ENCODE measurements around the gene CCR5AS.
"Not testable (repeated sequence)": the region's sequence is repeated elsewhere in the genome, so short reads cannot be mapped to it uniquely, and the experiment has no call there.

The CCR5AS gene

DNA sequence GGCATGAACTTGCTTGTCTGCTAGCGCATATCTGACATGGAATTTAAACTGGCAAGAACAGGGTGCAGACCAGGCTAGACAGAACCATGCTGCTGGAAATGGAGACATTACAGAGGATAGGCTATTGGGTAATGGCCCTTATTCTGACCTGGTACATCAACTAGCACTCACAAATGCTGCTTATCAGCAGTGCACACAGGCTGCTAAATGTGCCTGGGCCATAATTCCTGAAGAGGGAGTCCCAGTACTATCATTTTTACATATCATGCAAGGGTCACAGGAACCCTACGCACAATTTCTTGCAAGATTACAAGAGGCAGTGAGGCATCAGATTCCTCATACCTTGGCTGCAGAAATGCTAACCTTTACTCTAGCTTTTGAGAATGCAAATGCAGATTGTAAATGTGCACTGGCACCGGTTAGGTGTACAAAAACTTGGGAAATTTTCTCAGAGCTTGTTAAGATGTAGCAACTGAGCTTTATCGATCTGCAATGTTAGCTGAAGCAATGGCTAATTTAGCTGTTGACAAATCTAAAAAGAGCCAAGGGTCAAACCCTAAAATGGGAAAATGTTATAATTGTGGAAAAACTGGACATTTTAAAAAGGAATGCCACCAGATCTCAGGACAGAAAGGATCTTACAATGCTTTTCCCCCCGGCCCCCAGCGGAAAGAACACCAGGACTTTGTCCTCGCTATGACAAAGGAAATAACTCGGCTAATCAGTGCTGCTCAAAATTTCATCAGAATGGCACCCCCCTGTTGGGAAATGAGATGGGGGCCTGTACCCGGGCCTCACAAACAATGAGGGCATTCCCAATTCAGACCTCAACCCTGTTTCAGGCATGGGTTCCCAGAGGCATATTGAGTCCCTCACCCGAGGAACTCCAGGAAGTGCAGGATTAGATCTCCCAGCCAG lies 21.3 kb upstream of the CCR5AS start:
- DNase-seq: no peak

DNA sequence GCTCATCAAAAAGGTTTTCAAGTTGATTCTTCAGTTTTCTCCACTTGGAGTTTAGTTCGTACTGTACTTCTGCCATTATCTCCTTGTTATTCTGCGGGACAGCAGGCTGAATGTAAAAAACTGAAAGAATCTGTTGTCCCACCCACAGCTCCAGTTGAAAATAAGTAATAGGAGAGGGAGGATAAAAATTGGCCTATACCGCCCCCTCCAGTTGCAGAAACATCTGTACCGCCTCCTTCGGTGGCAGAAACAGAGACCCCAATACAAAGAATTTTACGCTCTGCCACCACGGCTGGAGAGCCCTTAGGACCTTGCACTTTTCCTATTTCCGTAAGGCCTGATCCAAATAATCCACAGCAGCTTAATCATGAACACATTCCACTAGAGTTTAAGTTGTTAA lies 20.5 kb upstream of the CCR5AS start:
- not testable (repeated sequence) for DNase-seq

DNA sequence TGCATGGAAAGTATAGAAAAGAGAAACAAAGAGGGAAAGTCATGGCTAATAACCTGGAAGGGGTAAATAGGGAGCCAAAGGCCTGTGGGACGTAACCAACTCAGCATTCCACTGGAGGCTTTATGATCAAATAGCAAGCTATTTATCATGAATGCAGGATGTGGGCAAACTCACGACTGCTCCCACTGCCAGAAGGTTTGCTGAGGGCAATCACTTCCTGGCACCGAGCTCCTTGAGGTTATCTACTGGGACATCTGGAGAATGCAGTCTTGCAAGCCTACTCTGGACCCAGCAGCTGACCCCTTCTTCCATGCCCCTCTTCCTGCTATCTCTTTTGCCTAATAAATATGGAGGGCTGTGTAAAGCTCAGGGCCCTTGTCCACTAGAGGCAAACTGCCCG lies 19.6 kb upstream of the CCR5AS start:
- not testable (repeated sequence) for DNase-seq

DNA sequence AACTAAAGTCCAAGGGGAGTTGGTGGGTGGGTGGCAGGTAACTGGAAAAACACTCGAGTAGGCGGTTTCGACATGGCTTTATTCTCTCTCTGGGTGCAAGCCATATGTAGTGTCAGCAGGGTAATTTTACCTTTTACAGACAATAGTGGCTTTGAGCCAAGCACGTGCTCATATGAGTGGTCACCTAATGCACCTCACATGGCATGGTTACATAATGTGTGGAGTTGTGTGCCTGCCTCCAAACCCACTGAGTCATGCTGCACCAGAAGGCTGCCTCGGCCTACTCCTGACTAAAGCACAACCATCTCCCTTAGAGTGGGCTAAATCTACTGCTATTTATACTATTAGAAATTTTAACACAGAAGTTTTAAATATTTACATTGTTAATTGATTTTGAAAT lies 16.7 kb upstream of the CCR5AS start:
- no peak for DNase-seq

DNA sequence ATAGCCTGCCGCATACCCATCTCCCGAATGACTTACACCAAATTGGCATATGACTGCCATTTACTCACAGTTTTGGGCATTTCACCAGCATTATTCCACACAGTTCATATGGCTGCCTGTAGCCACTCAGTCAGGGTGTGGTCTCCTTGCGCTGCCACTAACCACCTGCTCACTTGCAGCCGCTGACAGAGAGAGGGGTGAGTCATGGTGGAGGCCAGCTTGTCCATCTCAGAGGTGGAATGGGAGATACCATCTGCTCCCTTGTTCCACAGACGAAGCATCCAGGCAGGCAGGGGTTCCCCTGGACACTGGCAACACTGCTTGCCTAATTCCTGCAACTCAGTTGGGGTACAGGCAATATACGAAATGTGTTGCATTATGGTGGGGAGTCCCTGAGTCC lies 15.8 kb upstream of the CCR5AS start:
- no peak for DNase-seq

DNA sequence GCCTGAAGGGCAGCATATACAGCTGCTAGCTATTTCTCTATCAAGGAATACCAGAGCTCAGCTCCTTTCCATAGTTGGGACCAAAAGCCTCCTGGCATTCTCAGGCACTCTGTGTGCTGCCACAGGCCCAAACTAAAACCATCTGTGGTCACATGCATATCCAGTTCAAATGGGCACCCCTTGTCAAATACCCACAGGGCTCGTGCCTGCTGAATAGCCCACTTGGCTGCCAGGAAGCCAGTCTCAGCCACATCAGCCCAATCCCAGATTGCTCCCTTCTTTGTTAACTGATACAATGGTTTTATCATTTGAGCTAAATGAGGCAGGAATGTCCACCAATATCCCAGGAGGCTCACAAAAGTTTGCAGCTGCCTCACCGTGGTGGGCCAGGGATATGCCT lies 14.1 kb upstream of the CCR5AS start:
- no peak for DNase-seq

DNA sequence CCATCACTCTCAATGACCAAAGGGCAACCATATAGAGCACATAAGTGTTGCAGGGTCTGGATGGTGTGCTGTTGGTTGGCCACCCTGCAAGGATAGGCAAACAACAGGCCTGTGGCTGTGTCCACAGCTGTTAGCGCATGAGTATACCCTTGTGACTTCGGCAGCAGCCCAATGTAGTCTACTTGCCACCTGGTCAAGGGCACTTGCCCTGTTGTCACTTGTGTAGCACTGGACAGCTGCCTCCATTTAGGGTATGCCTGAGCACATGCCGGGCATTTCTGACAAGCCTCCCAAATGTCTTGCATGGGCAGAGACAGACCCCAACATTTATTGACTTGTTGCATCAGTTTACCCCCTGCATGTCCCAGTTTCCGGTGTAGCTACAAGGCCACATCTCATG lies 12.9 kb upstream of the CCR5AS start:
- no peak for DNase-seq

DNA sequence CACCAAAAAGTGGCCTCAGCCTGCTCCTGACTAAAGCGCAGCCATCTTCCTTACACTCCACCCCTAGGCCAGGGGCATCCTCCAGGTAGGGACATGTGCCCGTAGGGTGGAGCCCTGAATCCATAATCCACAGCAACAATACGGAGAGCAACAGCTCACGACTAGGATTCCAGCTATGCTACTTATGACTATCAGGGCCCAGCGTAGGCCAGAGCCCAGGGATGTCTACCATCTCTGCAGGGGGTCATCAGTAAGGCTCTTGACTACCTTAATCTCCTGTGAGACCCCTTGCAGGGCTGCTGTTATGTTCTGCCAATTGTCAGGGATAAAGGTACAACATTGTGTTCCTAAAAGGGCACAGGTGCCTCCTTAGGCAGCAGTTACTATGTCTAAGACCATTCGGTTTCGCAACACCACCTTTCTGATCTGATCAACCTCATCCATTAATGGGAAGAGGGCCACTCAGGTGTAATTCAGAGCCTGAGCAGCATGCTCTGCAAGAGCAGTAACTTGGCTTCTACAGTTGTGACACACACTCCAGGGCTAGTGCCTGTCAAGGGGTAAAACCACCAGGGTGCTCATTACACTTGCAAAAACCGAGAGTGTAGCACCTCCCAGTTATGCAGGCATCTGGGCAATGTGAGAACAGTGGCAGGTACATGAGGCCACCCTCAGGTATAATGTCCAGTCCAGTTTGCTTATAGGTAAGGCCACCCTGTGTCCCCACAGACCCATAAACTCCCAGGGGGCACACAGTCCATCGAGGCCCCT lies 11.2 kb upstream of the CCR5AS start:
- DNase-seq: no peak

DNA sequence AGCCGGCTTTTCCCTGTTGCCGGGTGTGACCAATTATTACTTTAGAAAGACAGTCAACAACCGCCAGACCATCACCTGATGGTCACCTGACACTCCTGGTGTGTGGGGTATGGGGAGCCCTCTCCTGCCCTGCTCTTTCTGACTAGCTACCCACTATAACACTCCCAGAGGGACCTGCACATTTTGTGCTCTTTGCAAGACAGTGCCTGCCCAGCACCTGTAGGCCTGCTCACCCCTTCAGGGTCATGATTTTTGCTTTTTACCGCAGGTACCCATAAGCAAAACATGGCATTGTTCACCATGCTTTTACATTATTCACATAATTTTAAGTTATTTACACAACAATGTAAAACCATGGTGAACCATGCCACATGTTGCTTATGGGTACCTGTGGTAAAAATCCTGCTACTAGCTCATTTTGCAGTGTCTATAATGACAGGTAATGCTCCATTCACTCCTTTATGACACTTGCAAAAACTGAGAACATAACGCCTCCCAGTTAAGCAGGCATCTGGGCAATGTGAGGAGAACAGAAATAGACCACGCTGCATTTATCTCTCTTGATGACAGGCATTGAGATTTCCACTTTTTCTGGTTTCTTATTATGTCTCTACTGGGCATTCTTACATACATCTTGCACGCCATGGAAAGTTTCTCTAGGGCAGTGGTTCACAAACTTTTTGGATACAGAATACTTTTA lies 10.1 kb upstream of the CCR5AS start:
- DNase-seq: no peak

DNA sequence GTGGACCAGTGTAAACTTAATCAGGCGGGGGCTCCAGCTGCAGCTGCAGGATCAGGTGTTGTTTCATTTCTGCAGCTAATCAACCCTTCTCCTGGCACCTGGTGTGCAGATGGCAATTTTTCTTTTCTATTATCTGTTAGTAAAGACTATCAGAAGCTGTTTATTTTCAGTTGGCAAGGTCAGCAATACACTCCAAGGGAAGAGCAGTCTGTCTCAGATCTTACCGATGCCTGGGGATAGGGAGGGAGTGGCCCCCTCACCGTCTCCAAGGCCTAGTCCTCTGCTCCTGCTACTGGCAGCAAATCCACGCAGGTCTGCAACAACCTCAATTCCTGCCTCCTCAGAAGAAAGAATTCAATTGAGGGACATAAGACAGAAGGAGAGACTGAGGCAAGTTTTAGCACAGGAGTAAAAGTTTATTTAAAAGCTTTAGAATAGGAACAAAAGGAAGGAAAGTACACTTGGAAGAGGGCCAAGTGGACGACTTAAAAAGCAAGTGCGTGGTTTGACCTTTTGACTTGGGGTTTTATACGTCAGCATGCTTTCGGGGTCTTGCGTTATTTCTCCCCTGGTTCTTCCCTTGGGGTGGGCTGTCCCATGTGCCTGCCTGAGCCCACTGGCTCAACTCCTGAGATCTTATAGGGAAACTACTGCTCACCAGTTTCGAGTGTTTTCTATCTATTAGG lies 9.4 kb upstream of the CCR5AS start:
- DNase-seq: no peak

DNA sequence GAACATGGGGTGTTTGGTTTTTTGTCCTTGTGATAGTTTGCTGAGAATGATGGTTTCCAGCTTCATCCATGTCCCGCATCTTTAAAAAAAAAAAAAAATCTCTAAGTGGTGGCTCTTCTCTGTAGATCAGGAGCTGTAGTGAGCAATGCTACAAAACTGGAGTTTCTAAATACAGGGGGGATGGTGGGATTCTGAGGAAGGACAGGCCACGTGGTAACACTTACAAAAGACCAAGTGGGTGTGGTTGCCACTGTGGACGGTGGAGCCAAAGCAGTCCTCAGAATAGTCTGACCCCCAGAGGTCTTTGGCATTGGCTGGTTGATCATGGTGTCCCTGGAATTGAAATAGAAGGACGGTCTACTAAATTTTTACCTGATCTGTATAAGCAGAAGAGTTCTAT lies 7.9 kb upstream of the CCR5AS start:
- DNase-seq: no peak

DNA sequence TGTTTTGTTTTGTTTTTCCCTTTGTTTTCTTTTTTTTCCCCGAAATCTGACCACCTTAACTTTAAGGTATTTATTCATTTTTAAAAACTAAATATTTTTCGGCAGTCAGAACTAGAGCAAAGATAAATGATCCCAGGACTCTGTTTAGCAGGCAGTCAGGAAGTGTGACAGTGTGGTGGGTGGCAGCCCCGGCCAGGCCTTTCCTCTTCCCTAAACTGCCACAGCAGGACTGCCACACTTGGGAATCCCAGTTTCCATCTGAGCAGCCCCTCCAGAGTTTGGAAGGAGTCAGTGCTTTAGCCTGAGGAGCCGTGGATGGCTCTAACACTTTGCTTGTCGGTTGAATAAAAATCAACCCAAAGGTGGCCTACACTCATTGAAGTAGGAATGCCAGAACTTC lies 7.1 kb upstream of the CCR5AS start:
- no peak for DNase-seq

DNA sequence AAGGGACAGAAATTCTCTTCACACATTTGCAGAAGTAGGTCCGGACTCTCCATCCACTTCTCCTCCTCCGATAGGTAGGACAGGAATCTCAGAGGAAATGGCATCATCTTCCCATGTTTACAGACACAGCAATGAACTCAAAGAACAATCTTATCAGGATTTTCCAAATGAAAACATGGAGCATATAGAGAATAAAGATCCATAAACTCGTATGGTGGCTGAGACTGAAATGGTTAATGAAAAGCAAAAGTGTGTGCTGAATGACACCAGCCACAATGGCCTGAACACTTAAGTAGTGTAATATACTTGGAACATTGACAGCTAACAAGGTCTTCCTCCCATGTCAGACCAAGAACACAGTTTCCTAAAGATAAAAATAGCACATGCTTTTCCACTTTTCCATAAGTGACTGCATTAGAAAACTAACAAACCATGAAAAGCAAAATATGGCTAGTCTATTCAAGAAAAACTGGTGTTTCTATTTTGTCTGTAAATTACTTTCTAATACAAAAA lies 6.0 kb upstream of the CCR5AS start:
- no peak for DNase-seq

DNA sequence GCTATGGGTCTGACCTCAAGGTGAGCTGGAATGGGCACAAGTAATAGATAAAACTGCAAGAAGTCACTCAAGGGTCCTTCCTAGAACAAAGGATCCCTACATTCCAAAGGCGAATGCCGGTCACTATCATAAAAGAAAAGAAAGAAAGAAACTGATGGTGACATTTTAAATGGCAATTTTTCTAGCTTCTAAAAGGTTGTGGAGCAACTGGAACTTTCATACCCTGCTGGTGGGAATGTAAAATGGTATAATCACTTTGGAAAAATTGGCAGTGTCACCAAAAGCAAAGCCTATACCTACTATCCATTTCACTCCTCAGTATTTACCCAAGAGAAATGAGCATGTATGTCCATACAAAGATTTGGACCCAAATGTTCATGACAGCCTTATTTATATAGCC lies 4.4 kb upstream of the CCR5AS start:
- DNase-seq: no peak

DNA sequence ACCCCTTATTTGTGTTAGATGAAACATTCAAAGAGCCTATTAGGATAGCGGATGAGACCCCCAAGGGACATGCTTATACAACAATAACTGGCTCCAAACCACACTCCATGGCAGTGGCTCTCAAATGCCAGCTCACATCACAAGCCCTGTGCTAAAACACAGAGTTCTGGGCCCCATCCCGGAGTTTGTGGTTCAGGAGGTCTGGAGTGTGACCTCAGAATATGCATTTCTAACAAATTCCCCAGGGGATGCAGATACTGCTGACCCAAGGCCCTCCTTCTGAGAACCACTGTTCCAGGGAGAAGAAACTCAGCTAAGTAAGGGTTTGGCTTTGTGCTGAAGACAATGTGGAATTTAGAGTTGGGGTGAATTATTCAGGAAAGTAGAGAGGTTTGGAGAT lies 3.8 kb upstream of the CCR5AS start:
- no peak for DNase-seq

DNA sequence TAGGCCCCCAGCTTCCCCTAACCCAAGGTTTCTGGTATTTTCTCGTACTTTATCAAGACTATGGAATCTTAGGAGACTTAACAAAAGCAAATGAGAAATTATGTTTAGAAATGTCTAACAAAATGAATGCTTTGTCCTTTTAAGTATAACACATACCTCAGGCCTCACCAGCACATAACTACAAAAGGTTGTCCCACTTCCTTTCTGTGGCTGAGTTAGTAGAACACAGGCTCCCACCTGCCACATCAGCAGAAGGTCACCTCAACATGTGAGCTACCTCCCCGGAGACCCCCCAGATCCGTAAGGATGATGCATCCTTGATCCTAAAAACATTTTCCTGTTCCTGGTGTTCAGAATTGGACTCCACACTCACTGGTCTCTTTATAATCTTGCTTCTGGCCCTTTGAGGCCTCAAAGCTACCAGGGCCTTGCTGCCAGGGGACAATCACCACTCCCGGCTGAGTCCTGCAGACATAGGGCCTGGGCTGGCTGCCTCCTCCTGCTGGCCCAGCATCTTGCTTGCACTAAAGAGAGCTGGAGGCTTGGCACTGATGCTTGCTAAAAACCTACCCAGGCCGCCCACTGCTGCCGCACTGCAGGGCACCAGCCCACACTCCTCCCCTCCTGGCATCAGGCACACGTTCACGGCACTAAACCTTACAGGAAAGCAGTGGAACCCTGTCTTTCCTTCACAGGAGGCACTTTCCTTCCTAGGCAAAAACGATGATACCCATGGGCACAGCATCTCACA lies 3.0 kb upstream of the CCR5AS start:
- DNase-seq: peak; percentile 32

DNA sequence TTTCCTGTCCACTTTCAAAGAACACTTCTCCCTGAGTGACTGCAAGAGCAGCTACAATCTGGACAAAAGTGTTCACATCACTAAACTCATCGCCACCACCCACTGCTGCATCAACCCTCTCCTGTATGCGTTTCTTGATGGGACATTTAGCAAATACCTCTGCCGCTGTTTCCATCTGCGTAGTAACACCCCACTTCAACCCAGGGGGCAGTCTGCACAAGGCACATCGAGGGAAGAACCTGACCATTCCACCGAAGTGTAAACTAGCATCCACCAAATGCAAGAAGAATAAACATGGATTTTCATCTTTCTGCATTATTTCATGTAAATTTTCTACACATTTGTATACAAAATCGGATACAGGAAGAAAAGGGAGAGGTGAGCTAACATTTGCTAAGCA lies 2.0 kb upstream of the CCR5AS start:
- no peak for DNase-seq

DNA sequence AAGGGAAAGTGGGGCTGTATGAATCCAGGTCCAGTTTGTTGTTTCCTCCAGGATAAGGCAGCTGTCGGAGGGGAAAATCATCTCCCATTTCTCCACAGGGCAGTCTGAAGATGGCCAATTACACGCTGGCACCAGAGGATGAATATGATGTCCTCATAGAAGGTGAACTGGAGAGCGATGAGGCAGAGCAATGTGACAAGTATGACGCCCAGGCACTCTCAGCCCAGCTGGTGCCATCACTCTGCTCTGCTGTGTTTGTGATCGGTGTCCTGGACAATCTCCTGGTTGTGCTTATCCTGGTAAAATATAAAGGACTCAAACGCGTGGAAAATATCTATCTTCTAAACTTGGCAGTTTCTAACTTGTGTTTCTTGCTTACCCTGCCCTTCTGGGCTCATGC lies 1.1 kb upstream of the CCR5AS start:
- DNase-seq: no peak

DNA sequence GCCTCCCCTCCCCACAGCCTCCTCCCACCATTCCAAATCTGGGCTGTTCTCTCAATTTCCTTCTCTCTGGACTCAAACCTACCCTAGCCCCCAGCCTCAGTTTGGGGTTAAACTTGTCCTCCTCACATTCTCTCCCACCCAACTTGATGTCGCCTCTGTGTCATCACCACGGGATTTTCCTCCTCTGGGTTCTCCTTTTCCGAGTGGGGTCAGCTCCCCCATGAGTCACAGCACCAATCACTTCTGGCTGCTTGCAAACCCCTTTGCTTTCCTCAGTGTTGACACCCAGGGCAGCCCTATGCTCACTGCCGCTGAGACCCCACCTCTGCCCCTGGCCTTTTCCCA lies 451 bp downstream of the CCR5AS start:
- DNase-seq: no peak

DNA sequence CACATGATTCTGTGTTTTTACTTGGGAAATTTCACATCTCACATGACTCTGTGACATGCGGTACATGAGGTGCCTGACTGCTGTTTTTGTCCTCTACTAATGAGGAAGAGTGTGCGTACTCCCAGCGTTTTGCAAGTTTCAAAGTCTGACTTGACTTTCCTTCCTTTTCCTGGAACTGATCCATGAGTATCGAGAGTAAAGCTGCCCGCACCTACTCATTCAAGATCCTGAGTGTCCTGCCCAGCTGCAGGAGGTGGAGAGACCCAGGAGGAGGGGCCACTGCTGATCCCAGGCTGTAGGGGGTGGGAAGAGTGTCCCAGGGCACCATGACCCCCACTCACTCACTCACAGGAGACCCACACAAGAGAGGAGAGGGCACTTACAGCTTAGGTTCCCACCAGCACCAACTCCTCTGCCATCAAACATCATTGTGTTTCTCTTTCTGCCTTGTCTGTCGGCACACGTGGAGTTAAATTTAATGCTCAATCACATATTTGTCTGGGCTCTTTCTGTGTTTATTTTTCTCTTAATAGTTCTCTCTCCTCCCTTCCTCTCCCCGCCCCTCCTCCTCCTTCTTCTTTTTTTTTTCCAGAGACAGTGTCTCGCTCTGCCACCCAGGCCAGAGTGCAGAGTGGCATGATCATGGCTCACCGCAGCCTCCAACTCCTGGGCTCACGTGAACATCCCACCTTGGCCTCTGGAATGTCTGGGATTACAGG lies 1.4 kb downstream of the CCR5AS start:
- DNase-seq: no peak

DNA sequence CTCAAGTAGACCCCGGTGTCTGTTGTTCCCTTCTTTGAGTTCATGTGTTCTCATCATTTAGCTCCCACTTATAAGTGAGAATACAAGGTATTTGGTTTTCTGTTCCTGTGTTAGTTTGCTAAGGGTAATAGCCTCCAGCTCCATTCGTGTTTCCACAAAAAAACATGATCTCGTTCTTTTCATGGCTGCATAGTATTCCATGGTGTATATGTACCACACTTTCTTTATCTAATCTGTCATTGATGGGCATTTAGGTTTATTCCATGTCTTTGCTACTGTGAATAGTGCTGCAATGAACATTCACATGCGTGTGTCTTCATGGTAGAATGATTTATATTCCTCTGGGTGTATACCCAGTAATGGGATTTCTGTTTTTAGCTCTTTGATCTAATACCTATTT lies 4.0 kb downstream of the CCR5AS start:
- not testable (repeated sequence) for DNase-seq
